Mesenchymal stem cell (in vitro differentiated cells and primary cell): ENCODE results near the gene CAPN1.

Experiments used
- DNase-seq: peaks from one replicate; pipeline ENCODE4 v3.0.0-alpha.2; 2013
- H2AFZ ChIP-seq: one replicate; pipeline ENCODE4 v1.6.1; 2013; ENCODE audit warnings: low read depth, mild to moderate bottlenecking, control low read depth, inconsistent platforms, low read length, moderate library complexity
- H2AK5ac ChIP-seq: 2 replicates; pipeline ENCODE4 v1.6.1; 2013; ENCODE audit warnings: low read length, moderate library complexity, mild to moderate bottlenecking, inconsistent platforms; ENCODE audit not compliant: severe bottlenecking
- H2BK120ac ChIP-seq: one replicate; pipeline ENCODE4 v1.6.1; 2013; ENCODE audit warnings: low read depth, mild to moderate bottlenecking, inconsistent platforms, low read length, moderate library complexity
- H2BK12ac ChIP-seq, 2 experiments: one replicate each; pipeline ENCODE4 v1.6.1; 2013; ENCODE audit warnings: inconsistent platforms in 2 of 2, low read length in 2 of 2, mild to moderate bottlenecking in 2 of 2, moderate library complexity in 2 of 2, control low read depth in 1 of 2
- H2BK15ac ChIP-seq: one replicate; pipeline ENCODE4 v1.6.1; 2013; ENCODE audit warnings: mild to moderate bottlenecking, low read depth, inconsistent platforms; ENCODE audit not compliant: poor library complexity, severe bottlenecking
- H2BK5ac ChIP-seq: 2 replicates; pipeline ENCODE4 v1.6.1; 2013; ENCODE audit warnings: low read depth, mild to moderate bottlenecking, low read length, control low read depth, inconsistent platforms; ENCODE audit not compliant: poor library complexity, severe bottlenecking
- H3K14ac ChIP-seq, 2 experiments: one replicate each; pipeline ENCODE4 v1.6.1; 2013; ENCODE audit warnings: inconsistent platforms in 2 of 2, low read length in 2 of 2, control low read depth in 1 of 2, mild to moderate bottlenecking in 1 of 2, moderate library complexity in 1 of 2
- H3K18ac ChIP-seq, 2 experiments: one replicate each; pipeline ENCODE4 v1.6.1; 2013; ENCODE audit warnings: inconsistent platforms in 2 of 2, low read length in 2 of 2, control low read depth in 1 of 2, low read depth in 1 of 2, mild to moderate bottlenecking in 1 of 2
- H3K23ac ChIP-seq, 2 experiments: one replicate each; pipeline ENCODE4 v1.6.1; 2013; ENCODE audit warnings: inconsistent platforms in 2 of 2, low read length in 2 of 2, mild to moderate bottlenecking in 2 of 2, moderate library complexity in 2 of 2, control low read depth in 1 of 2
- H3K27ac ChIP-seq: 2 replicates; pipeline ENCODE4 v1.5.1; 2013; ENCODE audit warnings: mild to moderate bottlenecking, moderate library complexity, low read length, control low read depth, inconsistent platforms; ENCODE audit not compliant: poor library complexity, severe bottlenecking
- H3K27me3 ChIP-seq, 2 experiments: 2 replicates each; pipeline versions ENCODE4 v1.6.1 to v1.7.0; 2013; ENCODE audit warnings: low read length in 2 of 2, mild to moderate bottlenecking in 2 of 2, moderate library complexity in 2 of 2, control low read depth in 1 of 2, inconsistent platforms in 1 of 2; ENCODE audit not compliant: control insufficient read depth in 1 of 2, insufficient read depth in 1 of 2
- H3K36me3 ChIP-seq, 2 experiments: 2 replicates each; pipeline versions ENCODE4 v1.6.1 to v1.7.0; 2013; ENCODE audit warnings: low read length in 2 of 2, control low read depth in 1 of 2, inconsistent platforms in 1 of 2, low read depth in 1 of 2, mild to moderate bottlenecking in 1 of 2; ENCODE audit not compliant: insufficient read depth in 2 of 2, control insufficient read depth in 1 of 2
- H3K4ac ChIP-seq, 2 experiments: one replicate each; pipeline ENCODE4 v1.6.1; 2013; ENCODE audit warnings: inconsistent platforms in 2 of 2, low read length in 2 of 2, mild to moderate bottlenecking in 2 of 2, moderate library complexity in 2 of 2, control low read depth in 1 of 2, low read depth in 1 of 2
- H3K4me1 ChIP-seq: 2 replicates; pipeline ENCODE4 v1.6.1; 2013; ENCODE audit warnings: low read depth, low read length, control low read depth; ENCODE audit not compliant: control insufficient read depth, insufficient read depth
- H3K4me2 ChIP-seq: 2 replicates; pipeline ENCODE4 v1.6.1; 2013; ENCODE audit warnings: low read length, mild to moderate bottlenecking, inconsistent platforms; ENCODE audit not compliant: poor library complexity, severe bottlenecking
- H3K4me3 ChIP-seq, 2 experiments: 2 replicates each; pipeline versions ENCODE4 v1.5.1 to v1.7.0; 2013; ENCODE audit warnings: low read length in 2 of 2, mild to moderate bottlenecking in 2 of 2, control low read depth in 1 of 2, low read depth in 1 of 2; ENCODE audit not compliant: insufficient read depth in 1 of 2
- H3K79me1 ChIP-seq: replicated peaks from 2 replicates; pipeline ENCODE4 v1.6.1; 2013; ENCODE audit warnings: mild to moderate bottlenecking, control low read depth, low read length, inconsistent platforms; ENCODE audit not compliant: poor library complexity, severe bottlenecking
- H3K9ac ChIP-seq: 2 replicates; pipeline ENCODE4 v1.7.0; 2013; ENCODE audit warnings: mild to moderate bottlenecking, low read length, moderate library complexity
- H3K9me3 ChIP-seq: 2 replicates; pipeline ENCODE4 v1.7.0; 2013; ENCODE audit warnings: mild to moderate bottlenecking, low read length; ENCODE audit not compliant: control insufficient read depth
- H4K8ac ChIP-seq: one replicate; pipeline ENCODE4 v1.6.1; 2013; ENCODE audit warnings: inconsistent platforms, mild to moderate bottlenecking, low read length, moderate library complexity
- H4K91ac ChIP-seq: one replicate; pipeline ENCODE4 v1.6.1; 2013; ENCODE audit warnings: mild to moderate bottlenecking, low read length, inconsistent platforms
- WGBS: methylation state at CpG from one replicate; pipeline ENCODE4 v1.1.7; 2013; ENCODE audit warnings: mixed read lengths; 5-methylcytosine and 5-hydroxymethylcytosine counted together

The CAPN1 gene

DNA sequence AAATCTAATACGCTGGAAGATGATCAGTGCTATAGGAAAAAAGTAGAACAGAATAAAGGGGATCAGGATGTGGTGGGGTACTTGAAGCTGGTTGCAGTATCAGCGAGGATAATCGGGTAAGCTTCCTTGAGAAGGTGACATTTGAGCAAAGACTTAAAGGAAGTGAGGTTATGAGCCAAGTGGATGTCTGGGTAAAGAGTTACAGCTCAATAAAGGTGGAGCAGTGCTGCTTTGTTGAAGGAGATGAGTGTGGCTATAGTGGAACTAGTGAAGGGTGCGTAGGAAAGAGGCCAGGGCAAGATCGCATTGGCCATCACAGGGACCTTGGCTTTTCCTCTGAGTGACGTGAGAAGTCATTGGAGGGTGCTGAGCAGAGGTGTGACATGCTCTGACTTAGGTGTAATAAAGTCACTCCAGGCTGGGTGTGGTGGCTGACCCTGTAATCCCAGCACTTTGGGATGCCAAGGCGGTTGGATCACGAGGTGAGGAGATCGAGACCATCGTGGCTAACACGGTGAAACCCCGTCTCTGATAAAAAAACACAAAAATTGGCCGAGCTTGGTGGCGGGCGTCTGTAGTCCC, 45.1 kb upstream of the CAPN1 start:
- Histone ChIP-seq H3K27ac (no peak overlapping the region), H3K9me3 (no peaks in the 10 kb centered on the region), H3K79me1 (peaks cover 8% of the 10 kb centered on the region), H2AK5ac (no peak overlapping the region), H3K36me3 (peaks cover 12 to 15% of the 10 kb centered on the region in 2 experiments), H2AFZ (no peak overlapping the region), H3K9ac (no peak overlapping the region), H2BK5ac (no peak overlapping the region), H4K8ac (no peak overlapping the region), H2BK120ac (no peak overlapping the region), H2BK15ac (no peak overlapping the region), H3K4me3 (no peak overlapping the region), H3K14ac (no peak overlapping the region), H4K91ac (no peak overlapping the region), H3K27me3 (peaks cover 0 to 5% of the 10 kb centered on the region in 2 experiments), H3K18ac (no peak overlapping the region), H3K4me2 (no peak overlapping the region), H2BK12ac (peak overlapping the region in 1 of 2 experiments; percentile 35), H3K23ac (no peak overlapping the region), H3K4ac (no peak overlapping the region), H3K4me1 (peaks cover 23% of the 10 kb centered on the region)
- DNase-seq: no peak
- 86% methylated on average over 15 of the region's 15 CpGs for WGBS

DNA sequence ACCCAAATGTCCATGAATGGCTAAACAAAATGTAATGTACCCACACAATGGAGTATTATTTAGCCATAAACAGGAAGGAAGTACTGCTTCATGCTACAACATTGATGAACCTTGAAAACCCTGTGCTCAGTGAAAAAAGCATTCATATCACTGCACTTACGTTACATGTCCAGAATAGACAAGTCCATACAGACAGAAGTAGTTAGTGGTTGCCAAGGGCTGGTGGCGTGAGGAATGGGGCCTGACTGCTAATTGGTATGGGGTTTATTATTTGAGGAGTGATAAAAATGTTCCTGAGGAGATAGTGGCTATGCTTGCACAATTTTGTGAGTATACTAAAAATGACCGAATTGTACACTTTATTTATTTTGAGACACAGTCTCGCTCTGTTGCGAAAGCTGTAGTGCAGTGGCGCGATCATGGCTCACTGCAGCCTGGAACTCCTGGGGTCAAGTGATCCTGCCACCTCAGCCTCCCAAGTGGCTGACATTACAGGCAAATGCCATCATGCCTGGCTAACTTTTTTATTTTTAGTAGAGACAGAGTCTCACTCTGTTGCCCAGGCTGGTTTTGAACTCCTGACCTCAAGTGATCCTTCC, 39.7 kb upstream of the CAPN1 start:
- Histone ChIP-seq H4K8ac (no peak overlapping the region), H3K4me2 (no peak overlapping the region), H3K18ac (no peak overlapping the region), H2BK12ac (no peak overlapping the region), H3K4ac (no peak overlapping the region), H2BK15ac (no peak overlapping the region), H3K27ac (no peak overlapping the region), H3K79me1 (no peaks in the 10 kb centered on the region), H3K9ac (no peak overlapping the region), H3K27me3 (peaks cover 5 to 8% of the 10 kb centered on the region in 2 experiments), H3K36me3 (no peaks in the 10 kb centered on the region), H2AK5ac (no peak overlapping the region), H2BK120ac (no peak overlapping the region), H3K9me3 (peaks cover under 1% of the 10 kb centered on the region), H3K14ac (no peak overlapping the region), H3K23ac (no peak overlapping the region), H3K4me3 (no peak overlapping the region), H2AFZ (no peak overlapping the region), H4K91ac (no peak overlapping the region), H3K4me1 (peaks cover 1% of the 10 kb centered on the region), H2BK5ac (no peak overlapping the region)
- WGBS: 81% methylated on average over 6 of the region's 7 CpGs
- peak; percentile 18 for DNase-seq

DNA sequence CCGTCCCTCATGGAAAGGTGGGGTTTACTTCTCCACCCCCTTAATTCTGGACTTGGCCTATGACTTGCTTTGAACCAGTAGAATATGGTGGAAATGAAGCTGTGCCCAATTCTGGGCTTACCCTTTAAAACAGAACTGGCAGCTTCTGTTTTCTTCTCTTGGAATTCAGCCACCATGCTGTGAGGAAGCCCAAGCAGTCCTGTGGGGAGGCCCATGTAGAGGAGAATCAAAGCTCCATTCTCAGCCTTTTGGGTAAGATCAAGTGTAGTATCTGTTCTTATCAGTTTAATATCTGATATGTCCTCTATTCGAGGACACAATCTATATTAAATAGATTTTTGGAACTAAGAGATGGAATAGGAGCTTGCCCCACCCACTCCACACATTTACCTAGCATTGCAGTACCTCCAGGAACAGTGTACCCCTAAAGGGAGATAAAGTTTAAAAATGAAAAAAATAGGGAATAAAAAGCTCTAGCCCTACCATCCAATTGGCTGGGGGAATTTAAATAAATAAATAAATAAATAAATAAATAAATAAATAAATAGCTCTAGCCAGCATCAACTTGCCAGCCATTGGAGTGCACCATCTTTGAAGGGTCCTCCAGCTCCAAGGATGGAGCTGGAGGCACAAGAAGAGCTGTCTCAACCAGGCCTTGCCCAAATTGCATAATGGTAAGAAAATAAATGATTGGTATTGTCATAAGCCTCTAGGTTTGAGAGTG, 34.2 kb upstream of the CAPN1 start:
- no peak overlapping the region for H3K27ac ChIP-seq
- no peak for DNase-seq
- no peak overlapping the region for H2BK12ac ChIP-seq
- H3K4me3 ChIP-seq: no peak overlapping the region
- H3K14ac ChIP-seq: no peak overlapping the region
- peaks cover 9% of the 10 kb centered on the region for H3K4me1 ChIP-seq
- WGBS: no CpG with 5 or more reads among the region's 2 CpGs
- H3K79me1 ChIP-seq: no peaks in the 10 kb centered on the region
- no peak overlapping the region for H3K9ac ChIP-seq
- no peak overlapping the region for H3K18ac ChIP-seq
- H2BK120ac ChIP-seq: no peak overlapping the region
- peaks cover 0 to 4% of the 10 kb centered on the region in 2 experiments for H3K27me3 ChIP-seq
- peaks cover 5% of the 10 kb centered on the region for H3K9me3 ChIP-seq
- no peak overlapping the region for H4K8ac ChIP-seq
- no peak overlapping the region for H2BK5ac ChIP-seq
- H2AK5ac ChIP-seq: no peak overlapping the region
- H3K4ac ChIP-seq: no peak overlapping the region
- no peak overlapping the region for H2BK15ac ChIP-seq
- H3K4me2 ChIP-seq: no peak overlapping the region
- no peak overlapping the region for H4K91ac ChIP-seq
- H2AFZ ChIP-seq: no peak overlapping the region
- no peak overlapping the region for H3K23ac ChIP-seq
- H3K36me3 ChIP-seq: no peaks in the 10 kb centered on the region

DNA sequence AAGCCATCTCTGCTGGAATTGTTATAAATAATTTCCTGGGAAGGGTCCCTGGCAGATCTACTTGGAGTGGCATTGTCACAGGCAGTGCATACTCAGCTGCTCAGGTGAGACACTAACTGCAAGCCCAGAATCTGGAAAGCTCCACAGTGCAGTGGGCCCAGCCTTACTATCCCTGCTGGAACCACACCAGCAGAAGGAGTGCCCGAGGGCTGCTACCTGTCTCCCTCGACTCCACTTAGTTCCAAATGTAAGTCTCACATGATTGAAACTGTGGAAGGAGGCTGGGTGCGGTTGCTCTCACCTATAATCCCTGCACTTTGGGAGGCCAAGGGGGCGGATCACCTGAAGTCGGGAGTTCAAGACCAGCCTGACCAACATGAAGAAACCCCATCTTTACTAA, 33.1 kb upstream of the CAPN1 start:
- no peak overlapping the region for H2AK5ac ChIP-seq
- no peak overlapping the region for H2BK120ac ChIP-seq
- H3K9me3 ChIP-seq: peaks cover 5% of the 10 kb centered on the region
- H2AFZ ChIP-seq: no peak overlapping the region
- no peak overlapping the region for H4K8ac ChIP-seq
- no peak overlapping the region for H3K4me2 ChIP-seq
- H3K4ac ChIP-seq: no peak overlapping the region
- no peak overlapping the region for H3K9ac ChIP-seq
- no peak overlapping the region for H3K18ac ChIP-seq
- H3K4me1 ChIP-seq: peaks cover 9% of the 10 kb centered on the region
- WGBS: 90% methylated on average over 5 of the region's 5 CpGs
- no peak overlapping the region for H3K14ac ChIP-seq
- H2BK5ac ChIP-seq: no peak overlapping the region
- peaks cover 0 to 4% of the 10 kb centered on the region in 2 experiments for H3K27me3 ChIP-seq
- H3K36me3 ChIP-seq: no peaks in the 10 kb centered on the region
- no peaks in the 10 kb centered on the region for H3K79me1 ChIP-seq
- no peak overlapping the region for H4K91ac ChIP-seq
- H3K23ac ChIP-seq: no peak overlapping the region
- H2BK15ac ChIP-seq: no peak overlapping the region
- no peak for DNase-seq
- H3K27ac ChIP-seq: no peak overlapping the region
- H2BK12ac ChIP-seq: no peak overlapping the region
- no peak overlapping the region for H3K4me3 ChIP-seq
